ENCODE measurements around the gene DEGS2. TPM values are rescaled to one million over a fixed set of nuclear protein-coding genes. Genes with fewer than 3 reads are reported as not detected.

Gene DEGS2
- total and polyA plus RNA-seq, 2 experiments from 2014 or later = 0.63 to 2.2 TPM

GRCh38 chr14:100202712-100203111, 43.3 kb upstream of the DEGS2 start:
- Histone ChIP-seq H3K4me1 (ENCODE audit: insufficient read depth) (peaks cover 11% of the 10 kb centered on the region), H3K9me2 (ENCODE audit: insufficient read depth) (no peaks in the 10 kb centered on the region), H3K27ac (ENCODE audit: low read depth) (no peak overlapping the region), H4K20me1 (replicated peaks; ENCODE audit: insufficient read depth) (no peaks in the 10 kb centered on the region), H3K79me2 (replicated peaks; ENCODE audit: insufficient read depth) (no peaks in the 10 kb centered on the region), H3K27me3 (ENCODE audit: insufficient read depth) (no peaks in the 10 kb centered on the region), H3K36me3 (ENCODE audit: insufficient read depth) (no peaks in the 10 kb centered on the region), H3K4me2 (no peak overlapping the region), H3F3A (replicated peaks; ENCODE audit: low read depth) (0 out of 2 replicates have a peak, but pooled peaks cover 4% of the 10 kb centered on the region), H2AFZ (no peak overlapping the region), H3K4me3 (no peak overlapping the region)
- no peak overlapping the region for H3K27ac Mint-ChIP-seq
- H3K4me1 Mint-ChIP-seq = peaks cover 4% of the 10 kb centered on the region
- TF ChIP-seq, protein P1, sequence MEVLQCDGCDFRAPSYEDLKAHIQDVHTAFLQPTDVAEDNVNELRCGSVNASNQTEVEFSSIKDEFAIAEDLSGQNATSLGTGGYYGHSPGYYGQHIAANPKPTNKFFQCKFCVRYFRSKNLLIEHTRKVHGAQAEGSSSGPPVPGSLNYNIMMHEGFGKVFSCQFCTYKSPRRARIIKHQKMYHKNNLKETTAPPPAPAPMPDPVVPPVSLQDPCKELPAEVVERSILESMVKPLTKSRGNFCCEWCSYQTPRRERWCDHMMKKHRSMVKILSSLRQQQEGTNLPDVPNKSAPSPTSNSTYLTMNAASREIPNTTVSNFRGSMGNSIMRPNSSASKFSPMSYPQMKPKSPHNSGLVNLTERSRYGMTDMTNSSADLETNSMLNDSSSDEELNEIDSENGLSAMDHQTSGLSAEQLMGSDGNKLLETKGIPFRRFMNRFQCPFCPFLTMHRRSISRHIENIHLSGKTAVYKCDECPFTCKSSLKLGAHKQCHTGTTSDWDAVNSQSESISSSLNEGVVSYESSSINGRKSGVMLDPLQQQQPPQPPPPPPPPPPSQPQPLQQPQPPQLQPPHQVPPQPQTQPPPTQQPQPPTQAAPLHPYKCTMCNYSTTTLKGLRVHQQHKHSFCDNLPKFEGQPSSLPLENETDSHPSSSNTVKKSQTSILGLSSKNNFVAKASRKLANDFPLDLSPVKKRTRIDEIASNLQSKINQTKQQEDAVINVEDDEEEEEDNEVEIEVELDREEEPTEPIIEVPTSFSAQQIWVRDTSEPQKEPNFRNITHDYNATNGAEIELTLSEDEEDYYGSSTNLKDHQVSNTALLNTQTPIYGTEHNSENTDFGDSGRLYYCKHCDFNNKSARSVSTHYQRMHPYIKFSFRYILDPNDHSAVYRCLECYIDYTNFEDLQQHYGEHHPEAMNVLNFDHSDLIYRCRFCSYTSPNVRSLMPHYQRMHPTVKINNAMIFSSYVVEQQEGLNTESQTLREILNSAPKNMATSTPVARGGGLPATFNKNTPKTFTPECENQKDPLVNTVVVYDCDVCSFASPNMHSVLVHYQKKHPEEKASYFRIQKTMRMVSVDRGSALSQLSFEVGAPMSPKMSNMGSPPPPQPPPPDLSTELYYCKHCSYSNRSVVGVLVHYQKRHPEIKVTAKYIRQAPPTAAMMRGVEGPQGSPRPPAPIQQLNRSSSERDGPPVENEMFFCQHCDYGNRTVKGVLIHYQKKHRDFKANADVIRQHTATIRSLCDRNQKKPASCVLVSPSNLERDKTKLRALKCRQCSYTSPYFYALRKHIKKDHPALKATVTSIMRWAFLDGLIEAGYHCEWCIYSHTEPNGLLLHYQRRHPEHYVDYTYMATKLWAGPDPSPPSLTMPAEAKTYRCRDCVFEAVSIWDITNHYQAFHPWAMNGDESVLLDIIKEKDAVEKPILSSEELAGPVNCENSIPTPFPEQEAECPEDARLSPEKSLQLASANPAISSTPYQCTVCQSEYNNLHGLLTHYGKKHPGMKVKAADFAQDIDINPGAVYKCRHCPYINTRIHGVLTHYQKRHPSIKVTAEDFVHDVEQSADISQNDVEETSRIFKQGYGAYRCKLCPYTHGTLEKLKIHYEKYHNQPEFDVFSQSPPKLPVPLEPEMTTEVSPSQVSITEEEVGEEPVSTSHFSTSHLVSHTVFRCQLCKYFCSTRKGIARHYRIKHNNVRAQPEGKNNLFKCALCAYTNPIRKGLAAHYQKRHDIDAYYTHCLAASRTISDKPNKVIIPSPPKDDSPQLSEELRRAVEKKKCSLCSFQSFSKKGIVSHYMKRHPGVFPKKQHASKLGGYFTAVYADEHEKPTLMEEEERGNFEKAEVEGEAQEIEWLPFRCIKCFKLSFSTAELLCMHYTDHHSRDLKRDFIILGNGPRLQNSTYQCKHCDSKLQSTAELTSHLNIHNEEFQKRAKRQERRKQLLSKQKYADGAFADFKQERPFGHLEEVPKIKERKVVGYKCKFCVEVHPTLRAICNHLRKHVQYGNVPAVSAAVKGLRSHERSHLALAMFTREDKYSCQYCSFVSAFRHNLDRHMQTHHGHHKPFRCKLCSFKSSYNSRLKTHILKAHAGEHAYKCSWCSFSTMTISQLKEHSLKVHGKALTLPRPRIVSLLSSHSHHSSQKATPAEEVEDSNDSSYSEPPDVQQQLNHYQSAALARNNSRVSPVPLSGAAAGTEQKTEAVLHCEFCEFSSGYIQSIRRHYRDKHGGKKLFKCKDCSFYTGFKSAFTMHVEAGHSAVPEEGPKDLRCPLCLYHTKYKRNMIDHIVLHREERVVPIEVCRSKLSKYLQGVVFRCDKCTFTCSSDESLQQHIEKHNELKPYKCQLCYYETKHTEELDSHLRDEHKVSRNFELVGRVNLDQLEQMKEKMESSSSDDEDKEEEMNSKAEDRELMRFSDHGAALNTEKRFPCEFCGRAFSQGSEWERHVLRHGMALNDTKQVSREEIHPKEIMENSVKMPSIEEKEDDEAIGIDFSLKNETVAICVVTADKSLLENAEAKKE (CRISPR knock-in tag; IDR thresholded peaks at IDR 0.05) = no peak
- TF ChIP-seq REST (IDR thresholded peaks at IDR 0.05; ENCODE audit: unreplicated experiment) = no peak
- TF ChIP-seq, protein P2, sequence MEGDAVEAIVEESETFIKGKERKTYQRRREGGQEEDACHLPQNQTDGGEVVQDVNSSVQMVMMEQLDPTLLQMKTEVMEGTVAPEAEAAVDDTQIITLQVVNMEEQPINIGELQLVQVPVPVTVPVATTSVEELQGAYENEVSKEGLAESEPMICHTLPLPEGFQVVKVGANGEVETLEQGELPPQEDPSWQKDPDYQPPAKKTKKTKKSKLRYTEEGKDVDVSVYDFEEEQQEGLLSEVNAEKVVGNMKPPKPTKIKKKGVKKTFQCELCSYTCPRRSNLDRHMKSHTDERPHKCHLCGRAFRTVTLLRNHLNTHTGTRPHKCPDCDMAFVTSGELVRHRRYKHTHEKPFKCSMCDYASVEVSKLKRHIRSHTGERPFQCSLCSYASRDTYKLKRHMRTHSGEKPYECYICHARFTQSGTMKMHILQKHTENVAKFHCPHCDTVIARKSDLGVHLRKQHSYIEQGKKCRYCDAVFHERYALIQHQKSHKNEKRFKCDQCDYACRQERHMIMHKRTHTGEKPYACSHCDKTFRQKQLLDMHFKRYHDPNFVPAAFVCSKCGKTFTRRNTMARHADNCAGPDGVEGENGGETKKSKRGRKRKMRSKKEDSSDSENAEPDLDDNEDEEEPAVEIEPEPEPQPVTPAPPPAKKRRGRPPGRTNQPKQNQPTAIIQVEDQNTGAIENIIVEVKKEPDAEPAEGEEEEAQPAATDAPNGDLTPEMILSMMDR (conservative IDR thresholded peaks at IDR 0.05; ENCODE audit: low read depth in 2 of 2) = no peak
- H3K36me3 Mint-ChIP-seq (ENCODE audit: low read depth) = peaks cover 6% of the 10 kb centered on the region; the same call in 1 of the 3 replicates
- H3K9me3 Mint-ChIP-seq = peaks cover 2% of the 10 kb centered on the region; the same call in 1 of the 3 replicates
- no peak for DNase-seq (ENCODE audit: low spot score)
- H3K27me3 Mint-ChIP-seq (ENCODE audit: insufficient read depth, low read depth, poor library complexity) = peaks cover 13% of the 10 kb centered on the region
- H3K4me3 Mint-ChIP-seq = no peak overlapping the region
- ATAC-seq = no peak
